Tongue (tissue), 2 donors: ENCODE results near the gene ADAMTS3. TPM values are rescaled to one million over a fixed set of nuclear protein-coding genes. Genes with fewer than 3 reads are reported as not detected.

Experiments used
- DNase-seq: peaks from one replicate; pipeline ENCODE4 v3.0.0-alpha.2; 2015
- total RNA-seq: library from RNA; depleted of rRNA; stranded (reverse); fragments of >200 nt; gene quantifications from one replicate; pipeline ENCODE4 v1.2.3, GENCODE V29; 2014

Gene ADAMTS3
- total RNA-seq, 1 donor from 2014 or later, result 2.8 TPM

DNA sequence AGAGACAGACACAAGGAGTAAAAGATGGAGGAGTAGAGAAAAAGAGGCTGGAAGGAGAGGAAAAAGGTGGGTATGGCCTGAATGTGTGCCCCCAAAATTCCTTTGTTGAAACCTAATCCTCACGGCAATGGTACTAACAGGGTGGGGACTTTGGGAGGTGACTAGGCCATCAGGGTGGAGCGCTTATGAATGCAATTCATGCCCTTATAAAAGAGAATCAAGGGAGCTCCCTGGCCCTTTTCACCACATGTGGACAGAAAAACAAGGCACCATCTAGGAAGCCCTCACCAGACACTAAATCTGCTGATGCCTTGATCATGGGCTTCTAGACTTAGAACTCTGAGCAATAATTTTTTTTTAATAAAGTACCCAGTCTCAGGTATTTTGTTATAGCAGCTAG, 282.1 kb downstream of the ADAMTS3 start:
- no peak for DNase-seq

DNA sequence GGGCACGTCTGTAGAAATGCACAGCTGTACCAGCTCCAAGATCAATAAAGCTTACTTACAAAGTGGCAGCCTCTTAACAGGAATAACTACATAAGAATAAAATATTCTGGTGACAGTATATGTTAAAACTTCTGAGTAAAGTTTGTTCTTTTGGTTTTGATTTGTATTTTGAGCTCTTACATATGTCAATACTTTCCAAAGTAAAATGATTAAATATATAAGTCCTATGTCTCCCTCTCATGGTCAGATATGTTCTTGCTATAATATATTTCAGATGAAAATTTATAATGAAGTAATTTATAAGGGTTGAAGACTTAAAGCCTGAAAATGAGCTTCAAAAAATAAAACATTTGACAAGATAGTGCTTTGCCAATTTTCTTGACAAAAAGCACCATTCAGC, 282.8 kb downstream of the ADAMTS3 start:
- peak; percentile 38 for DNase-seq

DNA sequence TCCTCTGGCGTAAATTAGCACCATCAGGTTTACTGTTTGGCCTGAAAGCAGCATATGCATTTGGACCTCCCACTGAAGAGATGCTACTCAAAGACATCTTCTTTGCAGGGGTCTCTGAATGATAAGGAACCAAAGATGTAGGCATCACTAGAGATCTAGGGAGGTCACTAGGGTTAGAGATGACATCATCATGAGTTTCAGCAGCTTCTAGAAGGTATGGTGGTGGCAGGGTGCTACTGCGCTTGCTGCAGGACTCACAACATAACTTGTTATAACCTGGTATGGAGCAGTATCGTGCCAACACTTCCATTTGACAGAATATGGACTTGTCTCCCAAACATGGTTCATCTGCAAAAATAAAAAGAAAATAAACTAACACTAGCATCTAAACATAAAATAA, 285.7 kb downstream of the ADAMTS3 start:
- DNase-seq, result no peak

DNA sequence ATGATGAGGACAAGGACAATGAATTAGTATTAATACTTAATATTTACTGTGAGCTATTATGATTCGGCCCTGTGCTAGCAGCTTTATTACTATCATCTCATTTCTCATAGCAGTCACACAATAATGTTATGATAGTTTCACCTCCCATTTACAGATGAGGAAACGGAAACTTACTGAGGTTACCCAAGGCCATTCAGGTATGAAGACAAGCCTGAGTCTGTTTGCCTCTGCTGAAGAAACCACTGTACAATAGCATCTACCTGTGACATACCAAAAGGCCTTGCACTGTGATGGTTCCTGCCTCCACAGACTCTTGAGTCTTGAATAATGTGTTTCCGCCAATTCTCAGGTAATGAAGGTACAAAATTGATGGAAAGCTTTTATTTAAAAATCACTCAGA, 288.8 kb downstream of the ADAMTS3 start:
- DNase-seq, result no peak

DNA sequence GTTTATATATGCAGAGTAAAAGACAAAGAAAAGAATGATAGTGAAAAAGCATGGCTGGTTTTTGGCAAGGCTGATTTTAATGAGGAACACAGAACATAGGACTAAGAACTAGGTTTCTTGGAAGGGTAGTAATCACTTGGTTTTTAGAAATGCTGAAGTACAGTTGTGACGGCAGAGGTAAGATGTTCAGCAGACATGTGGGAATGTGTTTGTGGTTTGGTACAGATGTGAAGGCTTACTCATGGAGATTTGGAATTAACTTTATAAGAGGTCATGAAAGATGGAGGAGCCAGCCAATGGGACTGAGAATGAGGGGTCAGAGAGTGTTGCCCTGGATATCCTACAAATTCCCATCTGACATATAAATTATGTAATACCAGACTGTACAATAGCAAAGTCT, 293.6 kb downstream of the ADAMTS3 start:
- peak; percentile 13 for DNase-seq

DNA sequence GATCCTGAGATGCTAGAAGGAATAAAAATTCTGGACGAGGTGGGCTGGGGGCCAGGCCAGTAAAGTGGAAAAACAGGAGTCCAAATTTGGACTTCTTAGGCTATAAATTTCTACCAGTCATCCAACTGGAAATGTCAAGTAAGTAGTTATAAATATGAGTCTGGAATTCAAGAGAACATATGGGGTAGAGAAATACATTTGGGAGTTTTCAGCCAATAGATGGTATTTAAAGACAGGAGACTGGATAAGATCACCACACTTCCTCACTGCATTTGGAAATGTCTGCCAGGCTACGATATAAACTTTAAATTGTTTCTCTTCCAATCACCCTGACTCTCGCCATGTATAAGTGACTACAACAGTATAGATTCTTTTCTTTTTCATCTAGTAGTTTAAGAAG, 294.8 kb downstream of the ADAMTS3 start:
- DNase-seq, result no peak

DNA sequence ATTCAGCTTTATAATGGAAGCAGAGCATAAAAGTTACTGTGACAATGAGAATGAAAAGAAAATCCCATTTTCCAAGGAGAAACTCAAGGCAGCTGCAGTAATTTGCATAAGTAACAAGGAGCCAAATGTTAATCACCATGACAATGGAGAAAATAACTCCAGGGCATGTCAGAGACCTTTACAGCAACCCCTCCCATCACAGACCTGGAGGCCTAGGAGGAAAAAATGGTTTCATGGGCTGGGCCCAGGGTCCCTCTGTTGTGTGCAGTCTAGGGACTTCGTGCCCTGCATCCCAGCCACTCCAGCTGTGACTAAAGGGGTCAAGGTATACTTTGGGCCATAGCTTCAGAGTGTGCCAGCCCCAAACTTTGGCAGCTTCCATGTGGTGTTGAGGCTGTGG, 313.8 kb downstream of the ADAMTS3 start:
- no peak for DNase-seq

DNA sequence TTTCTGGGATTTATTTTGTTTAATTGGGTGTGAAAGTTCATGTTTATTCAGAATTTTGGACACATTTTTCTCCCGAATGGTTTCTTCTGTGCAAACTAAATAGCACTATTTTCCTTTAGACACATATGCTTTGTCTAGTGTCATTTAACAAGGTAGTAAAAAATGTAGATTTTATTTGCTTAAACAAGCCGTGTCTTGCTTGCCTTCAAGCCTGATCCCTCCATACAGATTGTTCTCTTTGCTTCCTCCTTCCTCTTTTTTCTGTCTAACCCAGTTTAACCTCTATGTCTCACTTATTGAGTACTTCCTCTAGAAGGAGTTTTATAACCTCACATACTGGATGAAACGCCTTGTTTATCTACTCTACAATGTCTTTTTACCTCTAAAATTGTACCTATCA, 325.4 kb downstream of the ADAMTS3 start:
- DNase-seq, result no peak

DNA sequence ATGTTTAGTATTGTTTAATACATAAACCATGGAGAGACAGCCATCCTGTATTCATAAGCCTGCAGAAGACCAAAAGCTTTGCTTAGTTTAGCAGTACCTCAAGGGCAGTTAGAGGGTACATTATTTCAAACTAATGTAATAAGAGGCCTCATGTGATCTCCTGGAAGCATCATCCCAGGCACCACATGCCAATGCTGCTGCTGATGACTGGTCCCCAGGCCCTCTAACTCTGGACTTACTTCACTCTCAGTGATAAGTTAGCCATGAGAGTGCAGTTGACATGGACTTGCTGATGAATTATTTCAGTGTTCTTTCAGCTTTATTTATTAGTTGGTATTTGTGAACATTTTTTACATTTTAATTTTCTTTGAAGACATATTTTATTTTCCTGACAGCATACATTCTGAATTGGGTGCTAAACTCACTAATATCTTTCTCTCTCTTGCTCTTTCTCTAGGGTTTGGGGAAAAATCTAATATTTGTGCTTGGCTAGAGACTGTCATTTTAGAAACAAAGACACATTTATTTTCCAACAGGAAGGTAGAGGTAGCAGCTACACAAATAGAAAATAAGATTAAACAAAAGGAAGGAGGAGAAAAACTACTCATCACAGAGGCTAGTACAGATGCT, 329.4 kb downstream of the ADAMTS3 start:
- no peak for DNase-seq
